HG03108 (cell line): Measurements from ENCODE around the gene PRC1.
A peak's percentile ranks its signal among the peaks of the same experiment; 100 is the strongest.

Source experiments
- ATAC-seq: cut with Tn5 transposase; IDR thresholded peaks from one replicate; pipeline ENCODE4 v1.9.1; 2021; ENCODE audit warnings: moderate library complexity; ENCODE audit not compliant: unreplicated experiment

PRC1 gene

DNA sequence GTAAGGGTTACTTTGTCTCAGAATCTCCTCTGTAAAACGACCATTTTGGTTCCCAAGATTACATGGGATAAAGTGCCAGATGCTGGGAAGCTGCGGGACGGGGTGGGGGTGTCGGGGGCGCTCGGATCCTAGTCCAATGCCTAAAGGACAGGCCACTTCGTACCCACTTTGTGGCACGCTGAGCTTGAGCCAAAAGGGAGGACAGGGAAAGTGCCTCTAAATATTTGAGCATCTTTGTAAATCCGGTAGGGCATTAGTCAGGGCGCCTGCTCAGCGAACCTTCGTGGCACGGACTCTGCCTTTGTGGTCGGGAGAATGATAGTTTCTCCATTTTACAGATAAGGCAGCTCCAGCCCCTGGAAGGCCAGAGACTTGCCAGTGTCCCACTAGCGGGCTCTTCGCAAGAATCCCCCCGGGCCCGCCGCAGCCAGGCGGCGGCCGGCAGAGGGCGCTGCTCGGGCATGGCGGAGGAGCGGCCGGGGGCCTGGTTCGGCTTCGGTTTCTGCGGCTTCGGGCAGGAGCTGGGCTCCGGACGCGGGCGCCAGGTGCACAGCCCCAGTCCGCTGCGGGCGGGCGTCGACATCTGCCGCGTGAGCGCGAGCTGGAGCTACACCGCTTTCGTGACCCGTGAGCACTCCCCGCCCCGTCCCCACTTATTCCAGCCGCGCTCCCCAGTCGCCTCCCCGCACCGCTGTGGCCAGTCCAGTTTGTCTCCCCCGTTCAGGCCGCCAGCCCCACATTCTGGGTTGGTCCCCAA is 37.9 kb downstream of the PRC1 start:
- ATAC-seq: no peak

DNA sequence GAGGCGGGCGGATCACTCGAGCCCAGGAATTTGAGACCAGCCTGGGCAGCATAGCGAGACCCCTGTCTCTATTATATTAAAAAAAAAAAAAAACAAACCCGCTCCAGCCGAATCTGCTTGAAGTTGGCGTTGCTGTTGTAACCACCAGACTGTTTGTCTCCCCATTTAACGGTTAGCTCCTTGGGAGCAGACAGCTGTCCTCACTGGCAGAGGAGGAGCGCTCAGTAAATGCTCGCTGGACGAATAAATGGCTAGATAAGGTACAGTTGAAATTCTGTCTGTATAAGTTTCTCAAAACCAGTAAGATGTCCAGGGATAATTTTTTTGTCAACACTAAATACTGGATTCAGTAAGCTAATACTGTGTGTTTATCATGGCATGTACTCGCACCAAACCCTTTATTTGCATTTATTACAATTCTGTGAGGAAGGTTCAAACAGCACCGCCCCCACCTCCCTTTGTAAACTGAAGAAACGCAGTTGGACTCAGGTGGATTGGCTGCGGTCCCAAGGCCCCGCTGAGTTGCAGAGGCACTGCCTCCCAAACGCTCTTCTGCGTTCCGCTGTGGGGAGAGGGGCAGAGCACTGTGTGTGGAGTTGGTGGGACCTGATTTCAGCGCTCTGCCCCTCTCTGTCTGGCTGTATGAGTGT is 38.6 kb downstream of the PRC1 start:
- ATAC-seq: no peak

DNA sequence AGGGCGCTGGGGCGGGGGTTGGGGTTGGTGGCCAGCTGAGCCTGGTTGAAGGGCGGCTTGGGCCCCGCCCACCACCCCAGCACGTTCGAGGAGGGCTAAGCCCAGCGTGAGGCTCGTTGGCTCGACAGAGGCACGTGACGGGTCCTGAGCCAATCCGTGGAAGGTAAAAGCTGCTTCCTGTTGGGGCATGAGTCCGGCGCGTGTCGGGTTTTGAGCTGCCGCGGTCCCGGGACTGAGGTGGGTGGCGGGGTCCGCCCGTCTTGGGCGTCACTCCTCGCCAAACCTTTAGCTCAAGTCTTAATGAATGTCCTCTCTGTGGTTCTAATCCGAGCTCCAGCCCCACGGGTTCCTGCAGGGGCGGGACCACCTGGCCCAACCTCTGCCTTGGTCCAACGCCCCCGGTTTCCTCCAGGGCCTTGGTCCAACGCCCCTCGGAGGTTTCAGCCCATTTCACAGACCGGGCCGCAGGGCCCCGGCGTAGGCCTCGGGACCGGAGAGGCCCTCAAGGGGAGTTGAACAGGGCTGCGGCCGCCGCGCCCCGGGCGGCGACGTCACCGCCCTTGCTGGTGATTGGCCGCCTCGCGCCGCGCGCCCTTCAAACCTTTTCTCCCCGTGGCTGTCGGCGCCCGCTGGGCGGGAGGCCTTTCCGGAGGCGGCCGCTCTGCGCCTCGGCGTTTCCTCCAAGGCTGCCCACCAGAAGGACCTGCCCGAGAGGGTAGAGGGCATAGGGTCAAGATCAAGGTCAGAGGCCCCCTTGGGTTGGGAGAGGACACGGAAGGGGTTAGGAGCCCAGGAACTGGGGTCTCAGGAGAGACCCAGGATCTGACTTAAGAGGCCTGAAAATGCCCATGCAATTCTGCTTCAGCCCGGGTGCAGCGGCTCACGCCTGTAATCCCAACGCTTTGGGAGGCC is 39.4 kb downstream of the PRC1 start, which contains the start of gene RCCD1:
Gene RCCD1 (plus strand): TSS at position 173 of the 912 bp plus-strand sequence. CDS start 1,851 bp downstream, outside the sequence.
- ATAC-seq: peak; percentile 88

DNA sequence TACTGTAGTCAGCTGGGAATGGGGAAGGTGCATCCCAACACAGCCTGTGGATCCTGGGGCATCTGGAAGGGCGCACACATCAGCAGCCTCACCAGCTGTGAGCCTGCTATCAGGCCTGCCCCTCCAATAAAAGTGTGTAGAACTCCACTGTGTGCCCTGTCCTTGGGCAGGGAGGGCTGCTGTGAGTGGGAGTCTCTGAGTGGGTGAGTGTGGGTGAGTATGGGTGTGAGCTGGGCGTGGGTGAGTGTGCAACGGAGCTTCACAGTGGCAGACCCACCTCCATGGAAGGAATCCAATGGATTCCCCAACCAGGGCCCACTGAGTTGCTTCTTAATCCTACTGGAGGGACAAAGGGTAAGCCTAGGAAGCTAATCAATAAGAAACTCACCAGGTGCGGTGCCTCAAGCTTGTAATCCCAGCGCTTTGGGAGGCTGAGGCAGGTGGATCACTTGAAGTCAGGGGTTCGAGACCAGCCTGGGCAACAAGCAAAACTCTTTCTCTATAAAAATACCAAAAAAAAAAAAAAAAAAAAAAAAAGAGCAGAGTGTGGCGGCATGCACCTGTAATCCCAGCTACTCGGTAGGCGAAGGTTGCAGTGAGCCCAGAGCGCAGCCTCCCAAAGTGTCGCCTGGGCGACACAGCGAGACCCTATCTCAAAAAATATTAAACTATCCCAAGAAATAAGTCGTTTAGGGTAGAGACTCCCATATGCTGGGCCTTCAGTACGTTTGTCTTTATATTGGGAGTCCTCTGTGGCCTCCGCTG is 40.2 kb downstream of the PRC1 start:
- no peak for ATAC-seq

DNA sequence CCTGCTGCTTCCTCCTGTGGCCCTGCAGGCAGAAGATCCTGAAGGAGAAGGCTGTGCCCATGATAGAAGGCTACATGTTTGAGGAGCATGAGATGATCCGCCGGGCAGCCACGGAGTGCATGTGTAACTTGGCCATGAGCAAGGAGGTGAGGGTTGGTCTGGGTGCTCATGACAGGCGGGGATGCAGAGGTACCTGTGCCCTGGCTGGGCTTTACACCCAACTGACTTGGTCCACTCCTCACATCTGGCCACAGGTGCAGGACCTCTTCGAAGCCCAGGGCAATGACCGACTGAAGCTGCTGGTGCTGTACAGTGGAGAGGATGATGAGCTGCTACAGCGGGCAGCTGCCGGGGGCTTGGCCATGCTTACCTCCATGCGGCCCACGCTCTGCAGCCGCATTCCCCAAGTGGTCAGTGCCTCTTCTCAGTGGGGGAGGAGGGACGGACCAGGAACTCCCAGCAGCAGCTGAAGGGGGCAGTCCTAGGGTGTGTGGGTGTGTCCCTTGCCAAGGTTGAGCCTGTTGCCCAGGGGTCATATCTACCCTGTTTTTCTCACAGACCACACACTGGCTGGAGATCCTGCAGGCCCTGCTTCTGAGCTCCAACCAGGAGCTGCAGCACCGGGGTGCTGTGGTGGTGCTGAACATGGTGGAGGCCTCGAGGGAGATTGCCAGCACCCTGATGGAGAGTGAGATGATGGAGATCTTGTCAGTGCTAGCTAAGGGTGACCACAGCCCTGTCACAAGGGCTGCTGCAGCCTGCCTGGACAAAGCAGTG is 41.2 kb downstream of the PRC1 start:
- no peak for ATAC-seq

DNA sequence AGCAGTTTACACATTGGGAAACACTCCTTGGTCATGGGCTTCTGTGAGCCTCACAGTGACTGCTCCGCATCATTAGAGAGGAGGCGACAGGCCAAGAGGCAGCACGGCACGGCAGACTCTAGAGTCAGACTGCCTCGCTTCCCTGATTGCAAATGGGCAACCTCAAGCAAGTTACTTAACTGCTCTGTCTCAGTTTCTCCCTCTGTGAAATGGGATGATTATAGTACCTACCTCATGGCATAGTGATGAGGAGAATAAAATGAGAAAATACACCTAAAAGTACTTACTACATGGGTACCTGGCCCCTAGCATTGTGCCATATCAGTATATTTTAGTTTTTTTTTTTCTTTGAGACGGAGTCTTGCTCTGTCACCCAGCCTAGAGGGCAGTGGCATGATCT is 43.7 kb downstream of the PRC1 start:
- ATAC-seq: no peak

DNA sequence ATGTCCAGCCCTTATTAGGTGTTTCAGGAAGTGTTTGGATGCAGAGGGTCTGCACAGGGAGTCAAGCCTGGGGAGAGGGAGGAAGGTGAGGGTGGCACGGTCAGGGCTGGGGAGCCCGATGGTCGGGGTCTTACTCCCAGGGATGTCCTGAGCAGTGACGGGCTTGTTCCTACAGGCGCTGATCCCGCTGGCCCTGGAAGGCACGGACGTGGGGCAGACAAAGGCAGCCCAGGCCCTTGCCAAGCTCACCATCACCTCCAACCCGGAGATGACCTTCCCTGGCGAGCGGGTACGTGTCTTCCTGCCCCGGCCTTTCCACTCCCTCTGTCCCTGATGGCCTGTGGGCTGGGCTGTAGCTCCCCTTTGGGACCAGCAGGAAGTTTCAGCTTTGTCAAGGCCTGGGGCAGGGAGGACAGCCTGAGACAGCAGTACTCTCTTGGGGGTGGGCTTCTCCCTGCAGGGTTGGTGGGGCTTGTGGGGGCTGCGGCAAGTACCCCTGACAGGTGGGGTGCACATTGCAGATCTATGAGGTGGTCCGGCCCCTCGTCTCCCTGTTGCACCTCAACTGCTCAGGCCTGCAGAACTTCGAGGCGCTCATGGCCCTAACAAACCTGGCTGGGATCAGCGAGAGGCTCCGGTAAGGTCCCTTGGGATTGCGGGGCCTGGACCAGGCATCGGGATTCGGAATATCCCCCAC is 44.2 kb downstream of the PRC1 start:
- ATAC-seq: no peak

DNA sequence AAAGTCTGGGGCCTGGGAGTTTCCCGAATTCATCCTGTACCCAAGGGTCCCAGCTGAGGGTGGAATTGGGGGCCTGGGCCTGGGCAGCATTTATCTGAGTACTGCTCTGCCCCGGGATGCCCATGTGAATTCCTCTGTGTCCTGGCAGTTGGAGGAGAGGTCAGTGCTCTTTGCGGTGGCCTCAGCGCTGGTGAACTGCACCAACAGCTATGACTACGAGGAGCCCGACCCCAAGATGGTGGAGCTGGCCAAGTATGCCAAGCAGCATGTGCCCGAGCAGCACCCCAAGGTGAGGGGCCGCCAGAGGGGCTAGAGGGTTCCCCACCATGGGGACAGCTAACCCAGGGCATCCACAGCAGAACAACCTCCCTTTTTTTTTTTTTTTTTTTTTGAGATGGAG is 45.8 kb downstream of the PRC1 start:
- no peak for ATAC-seq

DNA sequence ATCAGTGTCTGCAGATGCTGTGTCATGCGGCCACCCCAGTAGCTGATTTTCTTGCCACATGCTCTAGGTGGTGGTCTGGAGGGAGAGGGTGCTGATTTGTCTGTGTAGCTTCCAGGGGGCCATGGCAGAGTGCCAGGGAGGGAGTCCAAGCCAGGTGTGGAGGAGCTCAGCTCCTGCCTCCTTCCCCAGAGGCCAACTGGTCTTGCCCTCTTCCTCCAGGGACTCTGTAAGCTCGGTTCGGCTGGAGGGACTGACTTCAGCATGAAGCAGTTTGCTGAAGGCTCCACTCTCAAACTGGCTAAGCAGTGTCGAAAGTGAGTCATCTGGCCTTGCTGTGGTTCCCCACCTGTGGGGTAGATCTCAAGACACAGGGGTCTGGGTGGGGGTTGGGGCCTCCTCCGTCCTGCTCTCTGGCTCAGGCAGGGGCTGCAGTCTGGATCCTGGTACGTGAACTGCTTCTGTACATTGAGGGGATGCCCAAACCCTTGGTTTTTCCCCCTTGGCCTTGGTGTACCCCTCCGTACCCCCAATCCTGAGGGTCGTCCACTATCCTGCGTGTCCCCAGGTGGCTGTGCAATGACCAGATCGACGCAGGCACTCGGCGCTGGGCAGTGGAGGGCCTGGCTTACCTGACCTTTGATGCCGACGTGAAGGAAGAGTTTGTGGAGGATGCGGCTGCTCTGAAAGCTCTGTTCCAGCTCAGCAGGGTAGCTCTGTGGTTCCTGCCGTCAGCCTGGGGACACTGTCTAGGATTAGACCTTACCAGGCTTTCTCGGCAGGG is 46.6 kb downstream of the PRC1 start:
- ATAC-seq: no peak

DNA sequence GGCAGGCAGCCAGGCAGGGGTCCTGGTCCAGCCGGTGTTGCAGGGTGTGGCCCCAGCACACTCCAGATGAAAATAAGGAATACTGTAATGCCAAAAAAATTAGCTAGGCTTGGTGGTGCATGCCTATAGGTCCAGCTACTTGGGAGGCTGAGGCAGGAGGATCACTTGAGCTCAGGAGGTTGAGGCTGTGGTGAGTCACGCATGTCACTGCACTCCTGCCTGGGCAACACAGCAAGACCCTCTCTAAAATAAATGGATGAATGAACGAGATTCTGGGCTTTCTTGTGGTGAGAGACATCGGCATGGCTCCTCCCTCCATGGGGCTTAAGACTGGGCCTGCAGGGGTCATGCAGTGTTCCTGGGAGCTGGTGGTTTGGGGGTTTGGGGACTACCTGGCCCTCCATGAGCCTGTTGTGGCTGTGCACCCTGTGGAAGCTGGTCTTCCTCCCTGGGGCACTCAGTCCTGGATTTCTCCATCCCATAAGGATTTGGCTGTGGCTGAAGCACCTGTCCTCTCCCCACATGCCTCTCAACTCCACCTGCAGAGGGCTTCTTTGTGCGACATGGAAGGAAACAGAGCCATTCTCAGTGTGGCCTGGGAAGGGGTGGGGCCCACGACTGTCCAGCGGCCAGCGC is 47.3 kb downstream of the PRC1 start:
- ATAC-seq: no peak

DNA sequence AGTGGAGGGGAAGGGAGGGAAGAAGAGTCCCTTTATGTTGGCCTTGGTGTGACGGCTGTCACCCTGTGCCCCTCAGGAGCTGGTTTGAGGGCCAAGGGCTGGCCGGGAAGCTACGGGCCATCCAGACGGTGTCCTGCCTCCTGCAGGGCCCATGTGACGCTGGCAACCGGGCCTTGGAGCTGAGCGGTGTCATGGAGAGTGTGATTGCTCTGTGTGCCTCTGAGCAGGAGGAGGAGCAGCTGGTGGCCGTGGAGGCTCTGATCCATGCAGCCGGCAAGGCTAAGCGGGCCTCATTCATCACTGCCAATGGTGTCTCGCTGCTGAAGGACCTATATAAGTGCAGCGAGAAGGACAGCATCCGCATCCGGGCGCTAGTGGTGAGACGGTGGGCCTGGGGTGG is 47.8 kb downstream of the PRC1 start:
- no peak for ATAC-seq

DNA sequence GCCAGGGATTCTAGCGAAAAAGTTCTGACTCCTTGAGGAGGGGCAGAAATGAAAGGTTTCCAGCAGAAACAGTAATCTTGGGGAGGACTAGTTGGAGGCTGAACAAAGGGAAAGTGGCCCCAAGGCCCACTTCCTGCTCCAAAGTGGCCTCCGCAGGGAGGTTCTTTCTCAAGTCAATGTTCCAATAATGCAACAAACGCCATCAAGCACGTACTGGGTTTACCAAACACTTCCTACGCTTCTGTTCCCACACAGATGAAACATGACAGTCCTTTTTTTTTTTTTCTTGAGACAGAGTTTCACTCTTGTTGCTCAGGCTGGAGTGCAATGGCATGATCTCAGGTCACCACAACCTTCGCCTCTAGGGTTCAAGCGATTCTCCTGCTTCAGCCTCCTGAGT is 49.2 kb downstream of the PRC1 start:
- no peak for ATAC-seq

DNA sequence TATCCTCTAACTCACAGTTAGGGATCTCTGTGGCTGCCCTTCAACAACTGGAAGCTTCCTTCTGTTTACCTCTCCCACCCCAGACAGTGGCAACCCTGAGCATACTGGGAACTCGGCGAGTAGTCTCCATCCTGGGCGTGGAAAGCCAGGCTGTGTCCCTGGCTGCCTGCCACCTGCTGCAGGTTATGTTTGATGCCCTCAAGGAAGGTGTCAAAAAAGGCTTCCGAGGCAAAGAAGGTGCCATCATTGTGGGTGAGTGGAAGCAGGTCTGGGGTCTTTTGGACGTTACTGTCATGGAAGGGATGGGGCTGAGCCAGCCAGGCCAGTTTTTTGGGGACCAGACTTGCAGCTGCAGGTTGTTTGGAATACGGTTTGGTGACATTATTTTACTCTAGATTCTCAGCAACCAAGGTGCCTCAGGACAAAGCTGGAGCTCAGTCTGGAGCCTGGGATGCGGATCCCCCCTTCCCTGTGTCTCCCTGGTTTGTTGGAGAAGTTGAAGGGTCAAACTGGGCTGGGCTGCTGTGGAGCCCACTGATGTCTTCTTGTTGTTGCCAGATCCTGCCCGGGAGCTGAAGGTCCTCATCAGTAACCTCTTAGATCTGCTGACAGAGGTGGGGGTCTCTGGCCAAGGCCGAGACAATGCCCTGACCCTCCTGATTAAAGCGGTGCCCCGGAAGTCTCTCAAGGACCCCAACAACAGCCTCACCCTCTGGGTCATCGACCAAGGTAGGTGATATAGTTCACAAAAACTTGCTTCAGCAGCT is 51.8 kb downstream of the PRC1 start:
- ATAC-seq: no peak

DNA sequence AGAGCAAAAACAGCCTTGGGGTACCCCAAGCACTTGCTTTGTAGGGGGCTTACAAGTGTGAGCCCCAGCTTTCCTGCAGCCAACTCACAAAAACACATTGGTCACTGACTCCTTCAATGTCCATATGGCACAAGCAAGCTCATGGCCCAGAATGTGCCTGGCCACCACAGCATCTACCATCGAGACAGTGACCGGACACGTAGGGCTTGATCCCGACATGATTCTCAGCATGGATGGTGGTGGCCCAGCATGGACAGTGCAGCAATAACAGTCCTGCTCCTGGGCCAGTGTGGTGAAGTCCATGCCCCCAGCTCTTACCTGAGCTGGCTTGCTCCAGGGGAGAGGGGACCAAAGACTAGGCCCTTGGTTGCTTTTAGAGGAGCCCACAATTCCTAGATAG is 53.3 kb downstream of the PRC1 start:
- ATAC-seq: no peak

DNA sequence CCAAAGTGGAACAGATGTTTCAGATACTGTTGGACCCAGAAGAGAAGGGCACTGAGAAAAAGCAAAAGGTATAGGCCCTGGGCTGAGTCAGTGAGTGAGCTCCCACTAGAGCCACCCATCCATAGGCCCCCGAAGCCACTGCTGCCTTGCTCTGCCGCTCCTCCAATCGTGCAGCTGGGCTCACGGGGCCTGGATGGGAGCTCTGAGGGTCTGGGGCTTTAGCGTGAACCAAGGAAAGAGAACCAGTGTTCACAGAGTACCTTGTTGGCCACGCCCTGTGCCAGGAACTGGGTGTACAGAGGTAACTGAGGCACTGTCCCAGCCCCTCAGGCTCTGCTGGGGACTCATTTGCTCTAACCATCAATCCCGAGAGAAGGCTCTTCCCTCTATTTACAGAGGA is 54.6 kb downstream of the PRC1 start:
- no peak for ATAC-seq

DNA sequence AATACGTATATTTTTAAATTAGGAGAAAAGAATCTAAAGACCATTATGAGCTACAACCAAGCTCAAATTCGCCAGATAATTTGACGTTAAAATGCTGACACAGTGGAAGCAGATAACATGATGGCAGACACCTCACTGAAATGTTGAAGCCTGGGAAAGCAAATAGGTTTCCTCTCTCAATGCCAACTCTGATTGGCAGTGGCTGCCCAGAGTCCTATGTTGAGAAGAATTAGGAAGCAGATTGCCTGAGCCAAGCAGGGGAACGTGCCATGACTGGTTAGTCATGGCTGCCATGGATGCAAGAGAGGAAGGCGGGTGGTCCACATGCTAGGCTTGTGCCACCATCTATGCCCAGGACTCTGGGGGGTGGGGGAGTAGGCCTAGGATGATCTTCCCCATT is 56.1 kb downstream of the PRC1 start:
- no peak for ATAC-seq

DNA sequence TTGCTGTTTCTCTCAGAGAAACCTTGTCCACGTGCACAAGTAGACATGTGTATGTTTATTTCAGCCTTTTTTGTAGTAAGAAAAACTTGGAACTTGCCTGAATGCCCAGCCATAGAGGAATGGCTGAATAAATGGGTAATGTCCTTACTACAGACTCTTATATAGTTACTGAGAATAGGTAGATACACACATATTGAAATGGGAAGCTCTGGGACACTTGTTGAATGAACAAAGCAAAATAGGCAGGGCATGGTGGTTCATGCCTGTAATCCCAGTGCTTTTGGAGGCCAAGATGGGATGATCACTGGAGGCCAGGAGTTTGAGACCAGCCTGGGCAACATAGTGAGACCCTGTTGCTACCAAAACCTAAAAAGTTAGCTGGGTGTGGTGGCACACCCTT is 57.5 kb downstream of the PRC1 start:
- no peak for ATAC-seq
